Choroid plexus epithelial cell (primary cell): ENCODE measurements around the gene FDXACB1.

ENCODE experiments used
- DNase-seq: peaks from one replicate; pipeline ENCODE4 v3.0.0-alpha.2; 2010; ENCODE audit warnings: low read depth
- H3K4me3 ChIP-seq: 2 replicates; pipeline ENCODE4 v1.5.1; 2011; ENCODE audit warnings: low read depth, mild to moderate bottlenecking, control low read depth, low read length, moderate library complexity
- CTCF ChIP-seq: conservative IDR thresholded peaks from 2 replicates; pipeline ENCODE4 v1.5.1; 2011; ENCODE audit warnings: low read depth, mild to moderate bottlenecking, control low read depth, inconsistent platforms, low read length, moderate library complexity

Gene FDXACB1

DNA sequence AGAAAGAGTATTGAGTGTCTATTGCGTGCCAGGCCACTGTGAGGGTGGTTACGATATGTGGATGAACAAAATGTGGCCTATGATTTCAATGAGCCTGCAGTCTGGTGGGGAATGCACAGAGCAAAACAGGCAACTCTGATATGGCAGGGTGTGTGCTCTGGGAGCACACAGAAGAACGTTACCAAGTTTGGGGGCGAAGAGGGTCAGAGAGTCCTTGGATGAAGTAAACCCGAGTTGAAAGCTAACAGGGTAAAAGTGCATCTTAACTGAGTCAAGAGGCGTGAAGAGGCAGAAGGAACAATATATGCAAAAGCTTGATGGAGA lies 634 bp upstream of the FDXACB1 start:
- H3K4me3 ChIP-seq = peak overlapping the region; percentile 74
- TF ChIP-seq CTCF = no peak
- DNase-seq = no peak

DNA sequence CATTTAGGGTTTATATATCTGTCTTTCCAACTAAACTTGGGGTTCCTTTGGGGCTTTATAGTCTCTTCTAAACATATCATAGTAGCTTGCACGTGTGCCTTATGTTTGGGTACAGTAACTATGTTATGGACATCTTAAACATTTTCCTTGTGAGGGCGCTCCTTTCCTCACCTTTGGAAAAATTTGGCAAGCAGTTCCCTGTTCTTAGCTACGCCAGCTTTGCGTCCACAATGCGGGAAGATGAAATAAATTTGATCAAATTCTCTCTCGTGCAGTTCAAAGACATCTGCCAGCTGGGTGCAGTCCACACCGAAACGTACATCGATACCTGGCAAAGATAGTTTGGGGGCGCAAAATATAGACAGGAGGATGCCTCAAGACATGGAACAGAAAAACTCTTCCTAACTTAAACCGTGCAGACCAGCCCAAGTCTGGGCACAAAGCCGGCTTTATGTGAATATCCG lies 548 bp downstream of the FDXACB1 start:
- no peak for TF ChIP-seq CTCF
- H3K4me3 ChIP-seq = peak overlapping the region; percentile 74
- peak; percentile 17 for DNase-seq

DNA sequence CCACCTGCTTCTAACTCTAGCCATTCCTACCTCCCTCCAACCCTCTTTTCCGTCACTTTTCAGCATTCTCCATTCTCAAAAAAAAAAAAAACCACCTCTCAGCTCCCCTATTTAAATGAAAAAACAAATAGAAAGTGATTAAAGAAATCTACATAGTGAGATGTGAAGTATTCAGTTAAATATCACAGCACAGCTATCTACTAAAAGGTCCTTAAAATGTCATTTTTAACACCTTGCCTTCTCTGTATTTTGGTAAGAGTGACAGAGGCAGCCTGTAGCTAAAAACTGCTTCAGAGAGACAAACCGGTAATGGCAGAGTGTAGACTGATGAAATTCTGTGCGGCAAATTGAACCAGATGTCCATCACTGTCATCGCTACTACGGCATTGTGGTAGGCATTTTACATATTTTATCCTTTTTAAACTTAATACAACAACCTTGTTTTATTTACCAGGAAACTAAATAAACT lies 7.2 kb downstream of the FDXACB1 start:
- no peak for DNase-seq
- TF ChIP-seq CTCF = no peak
- H3K4me3 ChIP-seq = peak overlapping the region; percentile 86

DNA sequence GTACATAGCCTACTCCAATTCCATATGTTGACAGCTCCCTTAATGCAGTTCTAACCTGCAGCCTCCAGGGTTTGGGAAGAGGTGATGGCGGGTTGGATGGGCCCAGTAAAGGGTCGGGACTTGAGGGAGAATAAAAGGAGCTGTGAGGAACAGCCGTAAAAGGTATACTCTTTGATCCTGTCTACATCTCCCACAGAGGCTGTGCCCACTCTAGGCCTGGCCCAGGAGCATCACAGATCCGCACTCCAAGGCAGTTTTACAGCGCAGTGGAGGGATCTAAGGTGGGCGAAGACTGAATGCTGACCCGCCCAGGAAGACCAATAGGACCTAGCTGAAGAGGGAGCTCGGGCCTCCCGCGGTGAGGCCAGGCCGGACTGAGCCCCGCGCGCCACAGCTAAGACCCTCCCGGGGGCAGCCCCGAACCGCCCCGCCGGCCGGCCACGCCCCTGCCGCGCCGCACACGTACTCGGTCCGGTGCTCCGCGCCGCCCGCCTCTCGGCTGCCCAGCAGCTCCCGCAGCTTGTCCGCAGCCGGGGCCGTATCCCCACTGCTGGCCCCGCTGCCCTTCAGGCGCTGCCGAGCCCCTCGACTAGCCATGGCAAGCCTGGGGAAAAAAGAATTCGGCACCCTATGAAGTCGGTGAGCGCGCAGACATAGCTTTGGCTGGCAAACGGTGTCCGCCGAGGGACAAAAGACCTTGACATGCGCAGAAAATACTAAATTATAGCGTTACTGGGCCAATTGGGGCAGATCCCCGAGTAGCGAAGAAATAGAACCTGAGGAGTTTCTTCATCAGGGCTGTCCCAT lies 7.9 kb downstream of the FDXACB1 start, which contains the start of gene ALG9:
ALG9 (minus strand) TSS at position 696 of the 807 bp plus-strand sequence; CDS start at position 597, 99 bp downstream.
- peak within 1 kb of the TSS; percentile 86 for H3K4me3 ChIP-seq
- DNase-seq = peak; percentile 85

DNA sequence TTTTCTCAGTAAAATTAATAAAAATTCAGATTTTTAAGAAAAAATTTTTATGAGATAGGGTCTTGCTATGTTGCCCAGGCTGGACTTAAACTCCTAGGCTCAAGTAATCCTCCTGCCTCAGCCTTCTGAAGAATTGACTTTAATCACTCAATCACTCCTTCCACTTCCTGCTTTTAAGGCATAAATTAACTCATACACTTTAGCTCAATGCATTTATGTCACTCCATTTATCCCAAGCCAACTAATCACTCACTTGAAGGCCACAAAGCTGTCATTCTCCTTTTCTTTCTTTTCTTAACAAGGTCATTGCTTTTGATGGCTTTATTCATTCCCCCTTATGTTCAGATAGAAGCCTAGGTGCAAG lies 8.5 kb downstream of the FDXACB1 start:
- peak overlapping the region; percentile 86 for H3K4me3 ChIP-seq
- no peak for DNase-seq
- TF ChIP-seq CTCF = no peak

More for the DNA sequence above, 7.9 kb downstream of the FDXACB1 start, which contains the start of gene ALG9:
- peak; percentile 52 for TF ChIP-seq CTCF

DNA sequence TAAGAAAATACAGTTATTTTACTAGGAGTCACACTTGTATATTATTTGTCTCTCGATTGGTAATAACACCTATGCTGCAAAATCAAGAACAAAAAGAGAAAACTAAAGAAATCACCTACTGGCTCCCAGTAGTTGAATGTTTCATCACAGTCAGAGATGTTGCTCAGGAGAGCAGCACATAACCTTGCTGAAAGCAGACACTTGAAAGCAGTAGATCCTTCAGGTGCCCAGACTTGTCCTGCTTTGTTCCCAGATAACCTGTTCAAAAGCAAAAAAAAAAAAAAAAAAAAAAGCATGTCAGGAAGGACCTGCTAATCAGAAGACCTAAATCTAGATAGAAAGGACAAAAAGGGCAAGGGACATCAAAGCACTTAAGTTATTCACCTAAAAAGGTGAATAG lies 8.9 kb downstream of the FDXACB1 start:
- no peak for DNase-seq
- no peak overlapping the region for H3K4me3 ChIP-seq
- no peak for TF ChIP-seq CTCF

DNA sequence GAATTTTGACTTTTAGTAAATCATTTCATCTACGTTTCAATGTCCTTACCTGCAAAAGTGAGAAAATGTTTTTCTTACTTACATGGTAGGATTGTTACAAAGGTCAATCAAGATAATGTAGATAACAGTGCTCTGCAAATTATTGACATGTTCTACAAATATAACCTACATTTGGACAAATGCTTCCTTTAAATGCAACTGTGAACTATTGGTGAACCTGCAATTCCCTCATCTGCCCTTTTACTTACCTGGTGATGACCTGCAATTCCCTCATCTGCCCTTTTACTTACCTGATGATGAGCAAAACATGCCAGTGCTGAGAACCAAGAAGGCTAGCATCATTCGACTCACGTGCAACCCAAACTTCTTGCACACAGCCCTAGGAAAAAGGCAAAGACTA lies 18.7 kb downstream of the FDXACB1 start:
- DNase-seq = no peak
- TF ChIP-seq CTCF = no peak
- no peak overlapping the region for H3K4me3 ChIP-seq
